Nephron progenitor cell (in vitro differentiated cells): ENCODE measurements around the gene WDR43.

Experiments used
- DNase-seq: peaks from one replicate; pipeline ENCODE4 v3.0.0; 2021
- H3K27ac Mint-ChIP-seq: 2 replicates; pipeline ENCODE4 v1.8.0; 2021; ENCODE audit warnings: mild to moderate bottlenecking, moderate library complexity, mixed read lengths
- H3K27me3 Mint-ChIP-seq: 2 replicates; pipeline ENCODE4 v1.8.0; 2021; ENCODE audit warnings: mild to moderate bottlenecking, low read depth, mixed read lengths; ENCODE audit not compliant: poor library complexity
- H3K36me3 Mint-ChIP-seq: 2 replicates; pipeline ENCODE4 v1.8.0; 2021; ENCODE audit warnings: low read depth, mixed read lengths
- H3K4me1 Mint-ChIP-seq: 2 replicates; pipeline ENCODE4 v1.8.0; 2021; ENCODE audit warnings: mixed read lengths
- H3K4me3 Mint-ChIP-seq: 2 replicates; pipeline ENCODE4 v1.8.0; 2021; ENCODE audit warnings: mild to moderate bottlenecking, moderate library complexity, mixed read lengths
- H3K9me3 Mint-ChIP-seq: 2 replicates; pipeline ENCODE4 v1.8.0; 2021; ENCODE audit warnings: mild to moderate bottlenecking, moderate library complexity, mixed read lengths
- CTCF ChIP-seq: fragments of 200-600 bp; sonication (generic); IDR thresholded peaks from 2 replicates; pipeline ENCODE4 v1.5.0; 2021; ENCODE audit warnings: antibody characterized with exemption

Gene WDR43

GRCh38 chr2:28909655-28910353, 15.3 kb downstream of the WDR43 start:
- Mint-ChIP-seq H3K9me3 (no peaks in the 10 kb centered on the region), H3K27me3 (peaks cover 2% of the 10 kb centered on the region), H3K4me3 (no peak overlapping the region), H3K27ac (no peak overlapping the region), H3K36me3 (peaks cover 87% of the 10 kb centered on the region), H3K4me1 (no peaks in the 10 kb centered on the region)
- no peak for DNase-seq
- no peak for TF ChIP-seq CTCF

DNA sequence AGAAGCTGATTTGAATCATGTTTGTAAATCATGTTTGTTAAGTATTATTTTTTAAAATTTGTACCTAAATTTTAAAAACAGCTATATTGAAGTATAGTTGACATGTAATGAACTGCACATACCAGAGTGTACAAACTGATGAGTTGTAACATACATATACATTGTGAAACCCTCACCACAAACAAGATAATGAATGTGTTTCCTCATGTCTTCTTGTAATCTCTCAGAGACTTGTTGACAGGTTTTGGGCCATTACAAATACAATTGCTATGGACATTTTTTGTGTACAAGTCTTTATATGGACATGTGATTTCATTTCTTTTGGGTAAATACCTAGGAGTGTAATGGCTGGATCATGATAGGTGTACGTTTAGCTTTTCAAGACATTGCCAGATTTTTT, 21.5 kb downstream of the WDR43 start:
- no peak for TF ChIP-seq CTCF
- peaks cover 64% of the 10 kb centered on the region for H3K36me3 Mint-ChIP-seq

GRCh38 chr2:28926847-28927246, 32.4 kb downstream of the WDR43 start:
- Mint-ChIP-seq H3K27ac (no peak overlapping the region), H3K4me1 (no peaks in the 10 kb centered on the region), H3K9me3 (no peaks in the 10 kb centered on the region), H3K4me3 (no peak overlapping the region), H3K27me3 (no peaks in the 10 kb centered on the region), H3K36me3 (peaks cover 76% of the 10 kb centered on the region)
- DNase-seq = no peak
- TF ChIP-seq CTCF = no peak

More for the DNA sequence above, 21.5 kb downstream of the WDR43 start:
- Mint-ChIP-seq H3K4me3 (no peak overlapping the region), H3K27me3 (peaks cover 2% of the 10 kb centered on the region), H3K9me3 (no peaks in the 10 kb centered on the region), H3K27ac (no peak overlapping the region), H3K4me1 (no peaks in the 10 kb centered on the region)
- DNase-seq = no peak

GRCh38 chr2:28927469-28927868, 33.0 kb downstream of the WDR43 start:
- Mint-ChIP-seq H3K4me3 (no peak overlapping the region), H3K4me1 (no peaks in the 10 kb centered on the region), H3K27ac (peak overlapping the region; percentile 95), H3K36me3 (peaks cover 75% of the 10 kb centered on the region), H3K27me3 (no peaks in the 10 kb centered on the region), H3K9me3 (no peaks in the 10 kb centered on the region)
- TF ChIP-seq CTCF = no peak
- no peak for DNase-seq

GRCh38 chr2:28927878-28928277, 33.4 kb downstream of the WDR43 start:
- no peaks in the 10 kb centered on the region for H3K27me3 Mint-ChIP-seq
- no peaks in the 10 kb centered on the region for H3K4me1 Mint-ChIP-seq
- H3K27ac Mint-ChIP-seq = peak overlapping the region; percentile 95
- no peak overlapping the region for H3K4me3 Mint-ChIP-seq
- H3K36me3 Mint-ChIP-seq = peaks cover 71% of the 10 kb centered on the region
- H3K9me3 Mint-ChIP-seq = no peaks in the 10 kb centered on the region
- DNase-seq = no peak
- TF ChIP-seq CTCF = no peak

DNA sequence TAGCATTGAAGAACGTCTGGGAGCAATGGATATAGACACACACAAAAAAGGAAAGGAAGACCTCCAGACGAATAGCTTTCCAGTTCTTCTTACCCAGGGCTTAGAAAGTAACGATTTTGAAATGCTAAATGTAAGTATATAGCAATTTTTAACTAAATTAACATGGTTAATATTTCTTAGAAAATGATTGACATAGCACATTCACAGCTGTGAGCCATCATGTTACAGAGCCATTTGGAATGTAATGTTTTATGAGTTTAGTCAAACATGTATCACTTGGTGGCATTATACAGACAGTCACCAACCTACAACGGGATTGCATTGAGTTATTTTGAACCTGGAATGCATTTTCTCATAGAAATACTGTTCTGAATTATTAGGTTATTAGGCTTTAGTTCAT, 35.1 kb downstream of the WDR43 start:
- no peaks in the 10 kb centered on the region for H3K27me3 Mint-ChIP-seq
- no peak for DNase-seq
- no peak for TF ChIP-seq CTCF
- peaks cover 66% of the 10 kb centered on the region for H3K36me3 Mint-ChIP-seq
- no peaks in the 10 kb centered on the region for H3K9me3 Mint-ChIP-seq
- no peak overlapping the region for H3K27ac Mint-ChIP-seq
- no peaks in the 10 kb centered on the region for H3K4me1 Mint-ChIP-seq
- no peak overlapping the region for H3K4me3 Mint-ChIP-seq
